GM21723 (cell line): ENCODE data around the gene CNTNAP4.

Experiments used
- ATAC-seq: cut with Tn5 transposase; IDR thresholded peaks from one replicate; pipeline ENCODE4 v1.9.1; 2021; ENCODE audit warnings: mild to moderate bottlenecking, moderate library complexity; ENCODE audit not compliant: unreplicated experiment

The CNTNAP4 gene

DNA sequence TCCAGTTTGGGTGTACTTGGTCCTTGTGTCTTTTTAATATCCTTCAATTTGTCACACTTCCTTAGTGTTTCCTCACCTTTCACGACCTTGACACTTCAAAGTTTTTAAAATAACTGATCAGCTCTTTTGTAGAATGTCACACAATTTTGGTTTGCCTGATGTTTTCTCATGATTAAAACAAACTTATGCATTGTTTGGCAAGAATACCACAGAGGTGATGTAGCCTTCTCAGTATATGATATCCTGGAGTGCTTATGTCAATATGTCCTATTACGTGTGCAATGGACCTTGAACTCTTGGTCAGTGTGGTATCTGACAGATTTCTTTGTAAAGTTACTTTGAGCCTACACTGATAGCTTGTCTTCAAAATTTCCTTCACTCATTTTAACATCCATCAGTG lies 297.4 kb downstream of the CNTNAP4 start:
- ATAC-seq: no peak

DNA sequence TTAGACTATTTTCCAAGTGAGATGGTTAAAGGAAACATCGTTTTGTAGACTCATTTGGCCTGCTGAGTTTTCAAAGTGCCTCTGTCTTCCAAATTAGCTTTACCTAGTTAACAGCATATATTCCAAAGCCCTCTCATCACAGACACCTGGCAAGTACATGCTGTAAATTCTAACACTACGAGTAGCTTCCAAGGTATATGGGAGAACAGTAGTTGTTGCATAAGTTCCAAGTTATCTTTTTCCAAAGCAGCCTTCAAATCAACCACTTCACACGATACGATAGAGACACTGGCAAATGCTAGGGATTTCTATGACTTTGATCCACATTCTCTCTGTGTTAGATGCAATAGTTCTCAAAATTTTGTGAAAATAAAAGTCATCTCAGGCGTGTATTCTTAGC lies 299.3 kb downstream of the CNTNAP4 start:
- peak; percentile 13 for ATAC-seq

DNA sequence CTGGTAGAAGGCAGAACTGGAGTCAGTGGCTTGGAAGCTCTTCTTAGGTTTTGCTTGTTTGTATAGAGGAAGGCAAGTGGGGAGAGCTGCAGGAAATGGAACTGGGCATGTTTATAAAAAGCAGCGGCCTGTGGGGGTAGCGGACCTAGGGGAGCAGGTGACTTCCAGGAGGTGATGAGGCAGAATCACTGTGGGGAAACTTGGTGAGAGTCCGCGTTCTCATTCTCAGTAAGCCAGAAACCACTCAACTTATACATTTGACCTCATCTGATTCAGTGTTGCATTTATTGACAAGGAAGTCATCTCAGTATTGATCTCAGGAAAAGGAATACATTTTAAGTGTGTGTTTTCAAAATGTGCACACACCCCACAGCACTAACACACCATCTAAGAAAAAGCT lies 299.8 kb downstream of the CNTNAP4 start:
- peak; percentile 80 for ATAC-seq

DNA sequence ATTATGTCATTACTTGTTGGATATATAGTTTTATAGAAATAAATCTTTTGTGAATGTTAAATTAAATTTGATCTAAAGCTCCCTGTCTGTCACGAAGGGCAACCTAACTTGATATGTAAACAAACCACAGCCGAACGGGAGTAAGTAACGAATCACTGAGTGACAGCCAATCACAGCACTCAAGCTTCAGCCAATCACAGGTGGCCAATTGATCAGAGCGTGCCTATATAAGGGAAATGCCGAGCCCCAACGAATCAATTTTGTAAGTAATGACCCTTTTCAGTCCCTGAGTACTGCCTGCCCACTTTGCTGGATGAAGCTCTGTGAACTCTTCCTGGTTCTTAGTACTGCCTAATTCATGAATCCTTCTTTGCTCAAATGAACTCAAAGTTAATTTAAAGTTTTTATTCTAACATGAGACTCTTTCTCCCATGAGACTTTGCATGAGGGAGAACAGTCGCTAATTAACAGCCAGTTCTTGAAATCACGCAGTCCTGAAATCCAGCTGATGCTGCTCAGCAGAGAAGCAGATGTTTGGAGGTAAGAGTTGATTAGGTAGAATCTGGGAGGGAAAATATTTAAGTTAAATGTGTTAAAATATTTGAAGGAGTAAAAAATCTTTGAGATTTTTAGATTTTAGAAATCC lies 302.2 kb downstream of the CNTNAP4 start:
- ATAC-seq: no peak

DNA sequence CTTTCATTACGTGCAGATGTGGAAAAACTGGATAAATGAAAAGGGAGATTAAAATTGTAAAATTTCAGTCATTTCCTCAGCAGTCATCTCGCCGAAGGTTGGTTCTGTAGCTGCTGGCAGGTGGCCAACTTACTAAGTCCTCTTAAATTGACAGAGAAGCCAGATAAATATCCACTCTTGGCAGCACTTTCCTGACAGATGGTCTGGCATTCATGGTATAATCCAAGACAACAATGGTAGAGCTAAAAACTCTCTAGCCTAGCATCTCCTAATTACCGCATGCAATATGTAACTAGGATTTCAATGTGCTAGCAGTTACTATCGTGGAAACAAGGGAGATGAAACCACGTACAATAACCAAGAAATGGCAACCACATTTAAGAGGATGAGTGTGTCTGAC lies 306.3 kb downstream of the CNTNAP4 start:
- no peak for ATAC-seq

DNA sequence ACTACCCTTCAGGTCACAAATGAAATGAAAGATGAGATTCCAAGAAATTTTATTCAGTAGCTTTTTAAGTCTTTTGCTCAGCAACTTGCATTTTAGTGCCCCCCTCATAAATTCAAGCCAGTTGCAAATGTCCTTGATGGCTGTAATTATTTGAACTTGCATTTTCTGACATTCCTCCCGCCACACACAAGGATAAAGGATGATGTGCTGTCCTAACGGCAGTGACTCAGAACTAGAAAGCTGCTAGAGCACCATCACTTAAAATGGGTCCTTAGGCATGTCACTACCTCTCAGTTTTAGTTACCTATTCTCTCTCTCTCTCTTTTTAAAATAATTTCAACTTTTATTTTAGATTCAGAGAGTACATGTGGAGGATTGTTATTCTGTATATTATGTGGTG lies 306.7 kb downstream of the CNTNAP4 start:
- no peak for ATAC-seq

DNA sequence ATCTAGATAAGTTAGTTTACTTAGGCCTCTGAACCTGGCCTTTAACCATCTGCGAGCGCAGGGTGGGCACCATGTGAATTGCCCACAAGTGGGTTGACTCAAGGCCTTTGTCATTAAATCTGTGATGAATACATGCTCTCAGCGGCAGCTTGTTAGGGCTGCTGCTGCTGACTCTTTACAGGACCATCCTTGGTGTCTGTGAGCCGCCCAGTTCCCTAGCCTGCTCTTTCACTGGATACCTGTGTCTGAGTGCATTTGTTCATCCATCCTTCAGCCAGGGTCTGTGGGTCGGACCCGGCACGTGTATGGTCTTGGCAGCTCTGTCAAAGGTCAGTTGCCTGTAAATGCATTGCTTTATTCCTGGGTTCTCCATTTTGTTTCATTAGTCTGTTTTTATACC lies 321.3 kb downstream of the CNTNAP4 start:
- ATAC-seq: no peak

DNA sequence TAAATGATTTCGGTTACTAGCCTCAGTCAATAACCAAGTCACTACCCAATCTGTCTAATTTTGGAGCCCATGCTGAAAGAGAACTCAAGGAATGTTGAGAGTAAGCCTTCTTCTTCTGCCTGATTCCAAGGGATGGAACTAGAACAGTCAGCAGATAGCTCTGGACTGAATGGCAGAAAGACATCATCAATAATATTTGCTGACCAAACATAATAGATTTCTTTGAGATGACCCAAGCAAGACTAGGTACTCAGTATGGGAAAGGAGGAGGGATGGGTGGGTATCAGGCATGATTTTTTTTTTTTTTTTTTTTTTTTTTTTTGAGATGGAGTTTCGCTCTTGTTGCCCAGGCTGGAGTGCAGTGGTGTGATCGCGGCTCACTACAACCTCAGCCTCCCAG lies 330.1 kb downstream of the CNTNAP4 start:
- ATAC-seq: no peak
